IMR-90 (cell line): ENCODE data around the gene SH2B2.

ENCODE experiments used
- CEBPB ChIP-seq: IDR thresholded peaks from 2 replicates; pipeline ENCODE4 v1.6.1; 2012; ENCODE audit warnings: low read depth, low read length, improper control_type of control experiment
- MAFK ChIP-seq: IDR thresholded peaks from 2 replicates; pipeline ENCODE4 v1.6.1; 2012; ENCODE audit warnings: low read depth, low read length, improper control_type of control experiment
- MXI1 ChIP-seq: IDR thresholded peaks from 2 replicates; pipeline ENCODE4 v1.6.1; 2012; ENCODE audit warnings: low read depth, mild to moderate bottlenecking, low read length, moderate library complexity, borderline replicate concordance
- NFE2L2 ChIP-seq: fragments of 150-350 bp; IDR thresholded peaks from 2 replicates; pipeline ENCODE4 v1.6.1; 2016; ENCODE audit warnings: low read depth, mild to moderate bottlenecking, low read length
- POLR2A ChIP-seq: IDR thresholded peaks from 2 replicates; pipeline ENCODE4 v1.6.1; 2012; ENCODE audit warnings: mild to moderate bottlenecking, low read depth, low read length
- RAD21 ChIP-seq: IDR thresholded peaks from 2 replicates; pipeline ENCODE4 v1.6.1; 2012; ENCODE audit warnings: low read length, improper control_type of control experiment
- RCOR1 ChIP-seq: IDR thresholded peaks from 2 replicates; pipeline ENCODE4 v1.6.1; 2012; ENCODE audit warnings: mild to moderate bottlenecking, low read length, improper control_type of control experiment; ENCODE audit not compliant: insufficient replicate concordance
- RFX5 ChIP-seq: IDR thresholded peaks from 2 replicates; pipeline ENCODE4 v1.8.0; 2012; ENCODE audit warnings: low read depth, mild to moderate bottlenecking, low read length, moderate library complexity
- TF ChIP-seq, protein P1 (sequence below): conservative IDR thresholded peaks from 2 replicates; pipeline ENCODE4 v1.5.1; 2012; ENCODE audit warnings: mild to moderate bottlenecking, low read depth, low read length, improper control_type of control experiment

GRCh38 chr7:102261451-102261850 is 25.2 kb upstream of the SH2B2 start:
- TF ChIP-seq, protein P1, sequence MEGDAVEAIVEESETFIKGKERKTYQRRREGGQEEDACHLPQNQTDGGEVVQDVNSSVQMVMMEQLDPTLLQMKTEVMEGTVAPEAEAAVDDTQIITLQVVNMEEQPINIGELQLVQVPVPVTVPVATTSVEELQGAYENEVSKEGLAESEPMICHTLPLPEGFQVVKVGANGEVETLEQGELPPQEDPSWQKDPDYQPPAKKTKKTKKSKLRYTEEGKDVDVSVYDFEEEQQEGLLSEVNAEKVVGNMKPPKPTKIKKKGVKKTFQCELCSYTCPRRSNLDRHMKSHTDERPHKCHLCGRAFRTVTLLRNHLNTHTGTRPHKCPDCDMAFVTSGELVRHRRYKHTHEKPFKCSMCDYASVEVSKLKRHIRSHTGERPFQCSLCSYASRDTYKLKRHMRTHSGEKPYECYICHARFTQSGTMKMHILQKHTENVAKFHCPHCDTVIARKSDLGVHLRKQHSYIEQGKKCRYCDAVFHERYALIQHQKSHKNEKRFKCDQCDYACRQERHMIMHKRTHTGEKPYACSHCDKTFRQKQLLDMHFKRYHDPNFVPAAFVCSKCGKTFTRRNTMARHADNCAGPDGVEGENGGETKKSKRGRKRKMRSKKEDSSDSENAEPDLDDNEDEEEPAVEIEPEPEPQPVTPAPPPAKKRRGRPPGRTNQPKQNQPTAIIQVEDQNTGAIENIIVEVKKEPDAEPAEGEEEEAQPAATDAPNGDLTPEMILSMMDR = no peak
- TF ChIP-seq POLR2A (no peak), RAD21 (no peak), RCOR1 (no peak), MXI1 (no peak), RFX5 (no peak), CEBPB (no peak), NFE2L2 (no peak), MAFK (no peak)
